GM12872 (cell line): ENCODE results near the gene PAQR3.

ENCODE experiments used
- TF ChIP-seq, protein P1 (sequence below): IDR thresholded peaks from 3 replicates; pipeline ENCODE4 v1.5.1; 2011; ENCODE audit warnings: low read depth, mild to moderate bottlenecking, low read length, moderate library complexity; ENCODE audit not compliant: insufficient read depth

PAQR3 gene

DNA sequence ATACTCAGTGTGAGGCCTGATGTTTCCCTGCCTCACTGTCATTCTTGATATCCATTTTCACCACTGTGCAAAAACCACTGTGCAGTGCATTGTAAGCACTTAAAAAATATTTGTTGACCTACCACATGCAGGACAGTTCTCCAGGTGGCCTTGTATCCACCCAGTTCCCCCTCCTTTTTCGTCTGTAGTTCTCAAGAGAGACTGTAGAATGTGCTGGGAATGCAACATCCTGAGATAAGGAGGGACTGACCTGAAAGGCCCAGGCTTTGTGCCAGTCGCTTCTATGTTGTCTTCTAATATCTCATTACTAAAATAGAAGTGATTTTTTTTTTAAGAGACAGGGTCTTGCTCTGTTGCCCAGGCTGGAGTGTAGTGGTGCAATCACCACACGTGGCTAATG is 21.7 kb upstream of the PAQR3 start:
- TF ChIP-seq, protein P1, sequence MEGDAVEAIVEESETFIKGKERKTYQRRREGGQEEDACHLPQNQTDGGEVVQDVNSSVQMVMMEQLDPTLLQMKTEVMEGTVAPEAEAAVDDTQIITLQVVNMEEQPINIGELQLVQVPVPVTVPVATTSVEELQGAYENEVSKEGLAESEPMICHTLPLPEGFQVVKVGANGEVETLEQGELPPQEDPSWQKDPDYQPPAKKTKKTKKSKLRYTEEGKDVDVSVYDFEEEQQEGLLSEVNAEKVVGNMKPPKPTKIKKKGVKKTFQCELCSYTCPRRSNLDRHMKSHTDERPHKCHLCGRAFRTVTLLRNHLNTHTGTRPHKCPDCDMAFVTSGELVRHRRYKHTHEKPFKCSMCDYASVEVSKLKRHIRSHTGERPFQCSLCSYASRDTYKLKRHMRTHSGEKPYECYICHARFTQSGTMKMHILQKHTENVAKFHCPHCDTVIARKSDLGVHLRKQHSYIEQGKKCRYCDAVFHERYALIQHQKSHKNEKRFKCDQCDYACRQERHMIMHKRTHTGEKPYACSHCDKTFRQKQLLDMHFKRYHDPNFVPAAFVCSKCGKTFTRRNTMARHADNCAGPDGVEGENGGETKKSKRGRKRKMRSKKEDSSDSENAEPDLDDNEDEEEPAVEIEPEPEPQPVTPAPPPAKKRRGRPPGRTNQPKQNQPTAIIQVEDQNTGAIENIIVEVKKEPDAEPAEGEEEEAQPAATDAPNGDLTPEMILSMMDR = no peak

DNA sequence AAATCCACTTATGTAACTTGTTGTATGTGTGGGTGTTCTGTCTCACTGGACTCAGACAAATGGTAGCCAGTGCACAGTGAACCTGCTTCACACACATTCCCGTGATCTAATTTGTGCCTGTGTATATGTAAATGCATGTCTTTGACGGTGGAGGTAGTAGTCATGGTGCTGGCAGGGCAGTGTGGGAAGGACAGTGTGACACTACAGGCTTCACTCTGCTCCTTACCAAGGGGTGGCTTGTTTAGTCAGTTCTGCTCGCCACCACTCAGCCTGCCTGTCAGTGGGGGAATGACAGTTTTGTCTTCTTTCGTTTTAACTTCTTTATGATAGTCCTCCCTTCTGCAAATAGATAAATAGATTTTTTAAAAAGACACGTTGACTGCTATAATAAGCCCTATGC is 17.7 kb upstream of the PAQR3 start:
- TF ChIP-seq, protein P1 = no peak

DNA sequence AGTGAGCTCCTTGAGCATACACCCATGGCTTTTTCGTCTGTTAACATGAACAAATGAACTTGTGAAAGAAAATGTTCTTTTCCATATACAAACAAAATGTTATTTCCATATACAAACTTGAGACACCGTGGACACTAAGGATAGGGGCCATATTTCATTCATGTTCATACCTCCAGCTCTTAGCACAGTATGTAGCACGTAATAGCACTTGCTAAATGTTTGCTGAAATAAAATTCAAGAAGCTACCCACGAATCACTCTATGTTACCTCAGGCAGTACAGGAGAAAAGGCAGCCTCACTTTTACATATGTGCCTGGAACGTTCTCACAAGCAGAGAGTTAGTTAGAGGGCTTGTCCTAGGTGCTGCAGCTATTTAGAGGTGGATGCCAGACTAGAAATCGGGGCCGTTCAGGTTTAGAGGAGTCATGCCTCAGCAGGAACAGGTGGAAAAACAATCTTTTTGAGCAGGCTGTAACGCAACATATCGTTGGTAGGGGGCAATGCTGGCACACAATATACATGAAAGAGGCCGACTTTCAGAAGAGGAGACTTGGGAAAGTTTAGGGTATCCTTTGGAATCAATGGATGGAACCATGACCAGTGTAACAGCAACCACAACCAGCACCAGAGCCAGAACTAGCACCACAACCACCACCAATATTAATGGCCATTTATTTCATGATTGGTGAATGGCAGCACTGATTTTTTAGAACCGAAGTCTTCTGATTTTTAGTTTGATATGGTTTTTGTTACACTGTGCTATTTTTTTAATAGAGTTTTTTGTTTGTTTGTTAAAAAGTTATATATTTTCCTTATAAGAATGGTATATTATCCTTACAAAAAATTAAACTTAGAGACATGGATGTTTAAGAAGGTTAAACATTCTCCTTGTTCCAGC is 14.8 kb upstream of the PAQR3 start:
- TF ChIP-seq, protein P1 = peak; percentile 38; the same call in 2 of the 3 replicates

DNA sequence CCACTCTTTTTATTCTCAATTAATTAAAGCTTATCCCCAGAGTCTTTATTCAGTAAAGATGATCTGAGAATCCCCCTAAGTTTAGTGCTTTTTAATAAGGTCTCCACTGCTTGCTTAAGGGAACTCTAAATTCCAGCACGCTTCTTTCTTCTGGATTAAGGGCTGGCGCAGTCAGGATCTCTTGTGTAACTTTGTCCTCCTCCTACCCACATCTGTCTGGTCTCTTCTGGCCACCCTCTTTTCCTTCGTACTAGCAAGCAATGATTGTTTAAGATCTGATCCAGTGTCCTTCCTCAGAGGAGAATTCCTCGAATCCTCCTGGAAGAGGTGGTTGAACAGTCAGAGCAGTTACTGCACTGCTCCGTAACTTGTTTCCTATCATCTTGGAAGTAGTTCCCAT is 14.0 kb upstream of the PAQR3 start:
- TF ChIP-seq, protein P1 = no peak

DNA sequence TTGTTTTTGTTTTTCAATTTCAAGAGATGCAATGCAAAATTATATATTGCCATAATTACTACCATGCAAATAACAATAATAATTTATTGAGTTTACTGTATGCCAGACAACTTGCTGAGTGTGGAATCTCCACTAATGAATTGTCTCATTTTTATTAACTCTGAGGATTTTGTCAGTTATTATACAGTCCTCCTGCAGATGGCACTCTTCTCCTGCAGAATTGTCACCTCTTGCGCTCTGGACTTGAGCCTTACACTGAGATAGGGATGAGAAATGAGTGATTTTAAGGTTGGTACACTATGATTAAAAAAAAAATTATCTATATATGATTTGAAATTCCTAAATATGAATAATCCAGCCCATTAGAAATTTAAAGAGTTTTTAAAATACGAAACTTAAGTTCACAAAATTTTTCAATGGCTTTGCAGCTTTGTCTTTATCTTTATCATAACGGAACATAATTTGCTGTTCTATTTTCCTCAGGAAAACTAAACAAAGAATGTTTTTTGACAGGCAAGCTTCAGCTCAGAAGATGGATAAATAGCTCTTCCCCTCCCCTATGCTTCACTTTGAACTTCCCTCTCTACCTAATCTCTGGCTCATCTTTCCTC is 12.7 kb upstream of the PAQR3 start:
- TF ChIP-seq, protein P1 = peak; percentile 64

DNA sequence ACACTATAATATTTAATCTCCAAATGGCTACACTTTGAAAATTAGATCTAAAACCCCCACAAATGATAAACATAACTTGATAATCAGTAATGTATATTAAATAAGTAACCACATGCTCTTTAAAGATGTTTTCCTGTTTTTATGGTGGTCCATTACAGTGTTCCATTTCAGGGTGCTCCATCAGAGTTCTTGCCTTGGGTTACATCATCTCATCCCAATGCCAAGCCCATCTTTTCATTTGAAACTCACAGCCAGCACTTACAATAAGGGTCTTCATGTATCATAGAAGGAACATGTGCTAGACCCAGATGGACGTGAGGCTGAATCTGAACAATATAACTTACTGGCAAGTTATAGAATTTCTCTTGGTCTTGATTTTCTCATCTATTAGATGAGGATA is 10.5 kb upstream of the PAQR3 start:
- TF ChIP-seq, protein P1 = no peak

DNA sequence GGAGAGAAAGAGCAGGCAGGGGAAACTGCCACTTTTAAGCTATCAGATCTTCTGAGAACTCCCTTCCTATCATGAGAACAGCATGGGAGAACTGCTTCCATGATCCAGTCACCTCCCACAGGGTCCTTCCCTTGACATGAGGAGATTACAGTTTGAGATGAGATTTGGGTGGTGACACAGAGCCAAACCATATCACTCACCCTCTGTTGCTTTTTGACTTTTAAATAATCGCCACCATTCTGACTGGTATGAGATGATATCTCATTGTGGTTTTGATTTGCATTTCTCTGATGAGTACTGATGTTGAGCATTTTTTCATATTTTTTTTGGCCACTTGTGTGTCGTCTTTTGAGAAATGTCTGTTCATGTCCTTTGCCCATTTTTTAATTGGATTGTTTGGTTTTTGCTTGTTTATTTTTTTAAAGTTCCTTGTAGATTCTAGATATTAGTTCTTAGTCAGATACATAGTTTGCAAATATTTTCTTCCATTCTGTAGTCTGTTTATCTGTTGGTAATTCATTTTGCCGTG is 6.5 kb upstream of the PAQR3 start:
- TF ChIP-seq, protein P1 = no peak
